NCI-H146 treated with DMSO at 0.1 percent for 48 hours (cell line): ENCODE results near the gene STK17A.
"Not testable (repeated sequence)": the region's sequence is repeated elsewhere in the genome, so short reads cannot be mapped to it uniquely, and the experiment has no call there.

Experiments
- DNase-seq: peaks from one replicate; lab custom pipeline; 2025; ENCODE audit not compliant: unreplicated experiment; lab: John Stamatoyannopoulos, UW

The STK17A gene

GRCh38 chr7:43565786-43566185, 17.1 kb upstream of the STK17A start:
- no peak for DNase-seq

DNA sequence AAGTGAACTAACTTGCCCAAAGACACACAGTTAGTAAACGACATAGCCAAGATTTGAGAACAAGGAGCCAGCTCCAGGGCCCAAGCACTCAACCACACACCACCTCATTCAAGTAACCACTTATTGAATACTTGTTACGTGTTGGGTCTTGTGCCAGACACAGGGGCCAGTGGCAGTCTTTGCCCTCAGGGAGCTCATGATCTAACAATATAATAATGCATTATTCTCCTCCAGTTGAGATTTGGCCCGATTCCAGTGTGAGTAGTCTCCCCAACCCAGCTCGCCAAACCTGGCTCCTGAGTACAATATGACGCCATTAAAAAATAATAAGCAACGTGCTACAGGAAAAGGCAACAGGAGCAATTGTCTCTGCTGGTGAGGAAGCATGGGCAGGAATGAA, 14.4 kb upstream of the STK17A start:
- no peak for DNase-seq

- no peak for DNase-seq
These were observed 13.5 kb upstream of the STK17A start for GRCh38 chr7:43569424-43569823.

DNA sequence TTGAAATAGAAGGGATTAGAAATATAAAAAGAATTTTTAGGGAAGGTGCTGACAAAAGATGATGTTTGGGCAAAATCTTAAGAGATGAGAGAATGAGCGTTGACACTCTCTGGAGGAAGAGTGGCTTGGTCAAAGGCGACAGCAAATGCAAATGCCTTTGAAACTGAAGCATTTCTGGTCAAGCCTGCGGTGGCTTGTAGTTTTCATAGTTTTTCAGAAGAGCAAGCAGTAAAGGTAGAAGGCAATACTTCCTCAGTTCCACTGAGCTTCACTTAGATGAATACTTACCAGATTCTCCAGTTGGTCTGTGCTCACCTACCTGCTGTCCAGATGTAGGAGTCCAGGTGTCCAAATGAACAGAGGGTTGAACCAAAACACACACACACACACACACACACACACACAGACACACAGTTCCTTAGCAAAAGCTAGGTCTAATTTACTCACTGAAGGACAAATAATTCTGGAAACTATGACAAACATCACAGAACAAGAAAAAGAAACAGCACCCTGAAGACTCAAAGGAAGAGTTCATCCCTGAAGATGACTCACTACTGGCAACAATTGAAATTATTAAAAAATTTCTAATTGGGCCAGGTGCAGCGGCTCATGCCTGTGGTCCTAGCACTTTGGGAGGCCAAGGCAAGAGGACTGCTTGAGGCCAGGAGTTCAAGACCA, 12.1 kb upstream of the STK17A start:
- no peak for DNase-seq

DNA sequence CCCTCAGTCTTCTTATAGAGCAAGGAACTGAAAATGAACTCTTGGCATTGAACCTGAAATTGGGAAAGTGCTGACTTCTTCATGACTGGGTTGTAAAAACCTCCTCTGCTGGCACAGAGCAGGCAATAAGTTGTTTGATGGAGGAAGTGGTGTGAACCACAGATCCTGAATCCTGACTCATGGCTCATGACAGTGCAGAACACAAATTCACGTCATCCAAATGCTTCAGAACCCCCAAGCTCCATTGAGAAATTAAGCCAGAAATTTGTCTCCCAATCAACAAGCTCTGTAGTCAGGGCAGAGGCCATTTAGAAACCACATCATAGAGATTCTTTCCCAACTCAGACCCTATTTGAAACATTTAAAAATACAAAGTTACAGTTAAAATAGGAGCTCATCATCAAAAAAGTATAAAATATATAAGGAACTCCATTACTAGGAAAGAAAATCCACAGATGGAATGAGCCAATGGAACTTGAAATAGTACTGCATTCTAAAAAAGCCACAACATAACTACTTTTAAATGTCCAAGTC, 10.3 kb upstream of the STK17A start:
- no peak for DNase-seq

GRCh38 chr7:43573832-43574231, 9.1 kb upstream of the STK17A start:
- DNase-seq, result not testable (repeated sequence)

DNA sequence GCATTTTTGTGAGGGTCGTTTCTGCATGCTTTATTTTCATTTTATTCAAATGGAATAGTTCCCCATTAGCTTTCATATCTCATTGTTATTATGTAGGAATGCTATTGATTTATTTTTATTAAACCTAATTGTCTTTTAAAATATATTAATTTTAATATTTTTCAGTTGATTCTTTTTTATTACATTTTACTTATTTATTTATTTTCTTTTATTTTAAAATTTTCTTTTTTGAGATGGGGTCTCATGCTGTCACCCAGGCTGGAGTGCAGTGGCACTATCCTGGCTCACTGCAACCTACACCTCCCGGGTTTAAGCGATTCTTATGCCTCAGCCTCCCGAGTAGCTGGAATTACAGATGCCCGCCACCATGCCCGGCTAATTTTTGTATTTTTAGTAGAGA, 7.4 kb upstream of the STK17A start:
- no peak for DNase-seq

DNA sequence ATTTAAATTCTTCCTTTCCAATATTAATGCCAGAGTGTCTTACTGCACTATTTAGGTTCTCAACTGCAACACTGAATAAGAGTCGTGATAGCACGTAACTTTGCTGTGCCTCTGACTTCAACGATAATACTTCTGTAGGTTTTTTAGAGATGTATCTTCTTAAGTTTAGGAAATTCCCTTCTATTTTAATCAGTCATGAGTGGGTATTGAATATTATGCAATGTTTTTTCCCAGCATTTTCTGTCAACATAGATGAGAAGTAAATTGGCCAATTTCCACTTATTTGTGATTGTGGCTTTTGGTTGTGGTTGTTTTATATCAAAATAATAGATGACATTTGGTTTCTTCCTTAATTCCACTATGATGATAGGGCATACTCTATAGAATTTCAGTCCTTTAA, 6.7 kb upstream of the STK17A start:
- no peak for DNase-seq

DNA sequence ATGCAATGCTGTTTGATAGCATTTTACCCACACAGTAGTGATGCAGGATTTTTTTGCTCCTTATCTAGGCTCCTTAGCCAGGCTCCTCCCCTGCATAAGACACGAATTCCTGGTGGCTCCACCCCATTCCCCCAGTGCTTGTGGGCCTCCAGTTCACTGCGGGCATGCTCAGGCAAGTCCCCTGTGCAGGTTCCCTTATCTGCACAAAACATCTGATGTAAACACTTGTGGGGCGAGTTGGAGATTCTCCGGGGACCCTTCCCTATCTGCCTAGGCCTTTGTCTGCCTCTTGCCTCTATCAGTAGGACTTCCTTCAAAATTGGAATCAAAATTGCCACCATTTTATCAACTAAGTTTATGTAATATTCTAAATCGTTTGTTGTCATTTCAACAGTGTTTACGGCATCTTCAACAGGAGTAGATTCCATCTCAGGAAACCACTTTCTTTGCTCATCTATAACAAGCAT, 5.4 kb upstream of the STK17A start:
- DNase-seq, result no peak

DNA sequence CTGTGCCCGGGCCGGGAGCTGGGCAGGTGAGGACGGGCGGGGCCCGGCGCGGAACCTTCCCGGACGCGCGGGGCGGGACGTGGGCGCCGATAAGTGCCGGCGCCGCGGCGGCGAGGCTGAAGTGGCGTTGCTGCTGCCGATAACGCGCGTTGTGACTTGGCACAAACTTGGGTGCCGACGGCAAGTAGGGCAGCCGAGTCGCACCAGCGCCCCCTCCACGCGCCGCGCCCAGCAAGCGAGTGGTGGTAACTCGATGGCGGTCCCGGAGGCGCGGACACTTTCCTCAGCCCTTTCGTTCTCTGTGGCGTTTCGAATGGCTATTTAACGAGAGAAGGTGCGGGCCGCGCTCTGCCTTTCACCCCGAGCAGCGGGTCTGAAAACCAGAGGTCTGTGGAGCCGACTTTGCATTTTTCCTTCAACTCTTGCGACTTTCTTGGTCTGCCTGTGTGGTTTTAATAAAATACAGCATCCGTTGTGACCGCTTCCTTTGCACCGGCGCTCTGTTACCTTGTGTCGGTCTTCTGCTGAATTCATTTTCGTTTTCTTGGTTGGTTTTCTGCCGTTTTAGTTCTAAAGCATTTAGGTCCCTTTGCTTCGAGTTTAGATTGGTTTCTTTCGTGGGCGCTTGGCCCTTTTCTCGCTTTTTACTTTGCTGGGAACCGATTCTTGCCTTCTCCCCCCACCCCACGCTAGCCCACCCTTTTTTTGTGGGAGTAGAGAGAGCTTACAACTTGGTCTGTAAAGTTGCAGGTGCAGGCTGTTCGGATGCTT, 701 bp downstream of the STK17A start:
- DNase-seq, result no peak

GRCh38 chr7:43584195-43584586, 1.3 kb downstream of the STK17A start:
- DNase-seq, result no peak

DNA sequence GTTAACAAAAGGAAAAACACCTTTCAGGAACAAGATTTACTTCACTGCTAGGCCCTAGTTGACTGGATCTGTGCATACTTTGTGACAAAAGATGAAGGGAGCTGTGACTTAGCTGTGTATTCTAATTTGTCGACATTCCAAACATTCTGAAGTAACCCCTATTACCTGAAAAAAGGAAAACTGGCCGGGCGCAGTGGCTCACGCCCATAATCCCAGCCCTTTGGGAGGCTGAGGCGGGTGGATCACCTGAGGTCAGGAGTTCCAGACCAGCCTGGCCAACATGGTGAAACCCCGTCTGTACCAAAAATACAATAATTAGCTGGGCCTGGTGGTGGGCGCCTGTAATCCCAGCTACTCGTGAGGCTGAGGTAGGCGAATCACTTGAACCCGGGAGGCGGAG, 1.8 kb downstream of the STK17A start:
- DNase-seq, result not testable (repeated sequence)

- no peak for DNase-seq
These were observed 2.7 kb downstream of the STK17A start for GRCh38 chr7:43585562-43585961.

- no peak for DNase-seq
These were observed 3.5 kb downstream of the STK17A start for GRCh38 chr7:43586251-43586900.

- DNase-seq, result no peak
These were observed 5.7 kb downstream of the STK17A start for GRCh38 chr7:43588477-43589132.

DNA sequence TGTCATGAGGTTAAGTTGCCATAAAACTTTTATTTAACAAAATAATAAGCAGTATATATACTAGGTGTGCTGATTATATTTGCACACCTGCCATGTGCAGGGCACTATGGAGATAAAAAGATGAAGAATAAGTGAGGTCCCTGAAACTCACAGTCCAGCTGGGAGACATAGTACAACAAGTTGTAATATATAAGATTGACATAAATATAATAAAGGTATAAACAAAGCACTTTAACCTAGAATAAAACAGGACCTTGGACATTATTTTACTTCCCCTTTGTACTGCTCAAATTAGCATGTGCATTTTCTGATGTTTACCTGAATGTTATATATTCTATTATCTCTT, 6.2 kb downstream of the STK17A start:
- DNase-seq, result no peak

DNA sequence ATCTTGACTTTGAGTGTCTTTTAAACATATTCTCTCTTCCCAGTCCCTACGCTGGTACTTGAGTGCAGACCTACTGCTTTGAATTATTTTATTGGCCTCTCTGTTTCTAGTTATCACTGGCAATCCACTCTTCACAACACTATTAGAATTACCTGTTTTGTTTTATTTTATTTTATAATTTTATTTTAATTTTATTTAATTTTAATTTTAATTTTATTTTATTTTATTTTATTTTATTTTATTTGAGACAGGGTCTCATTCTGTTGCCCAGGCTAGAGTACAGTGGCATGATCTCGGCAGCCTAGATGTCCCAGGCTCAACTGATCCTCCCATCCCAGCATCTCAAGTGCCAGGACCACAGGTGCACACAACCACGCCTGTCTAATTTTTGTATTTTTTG, 6.8 kb downstream of the STK17A start:
- DNase-seq, result no peak

DNA sequence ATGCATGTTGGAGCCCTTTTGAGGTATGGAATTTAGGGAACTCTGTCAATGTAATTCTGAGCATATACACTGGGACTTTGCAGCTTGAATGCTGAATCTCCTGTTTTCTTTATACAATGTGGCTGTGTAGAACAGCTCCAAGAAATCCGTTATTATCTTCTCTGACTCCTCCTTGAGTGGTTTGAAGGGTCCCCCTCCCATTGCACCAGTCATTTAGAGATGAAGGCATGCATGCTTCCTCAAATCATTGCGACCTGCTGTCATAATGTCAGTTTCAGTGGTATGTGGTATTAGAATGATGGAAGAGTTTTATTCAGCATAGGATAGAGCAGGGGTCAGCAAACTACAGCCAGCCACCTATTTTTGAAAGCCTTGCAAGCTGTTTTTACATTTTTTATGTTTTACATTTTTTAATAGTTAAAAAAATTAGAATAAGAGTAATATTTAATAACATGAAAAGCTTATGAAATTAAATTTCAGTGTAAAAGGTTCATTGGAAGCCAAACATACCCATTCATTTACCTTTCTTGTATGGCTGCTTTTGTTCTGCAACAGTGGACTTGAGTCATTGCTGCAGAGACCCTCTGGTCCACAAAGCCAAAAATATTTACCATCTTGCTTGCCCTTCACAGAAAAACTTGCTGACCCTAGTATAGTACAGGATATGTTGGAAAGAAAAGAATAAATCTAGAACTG, 8.1 kb downstream of the STK17A start:
- no peak for DNase-seq

DNA sequence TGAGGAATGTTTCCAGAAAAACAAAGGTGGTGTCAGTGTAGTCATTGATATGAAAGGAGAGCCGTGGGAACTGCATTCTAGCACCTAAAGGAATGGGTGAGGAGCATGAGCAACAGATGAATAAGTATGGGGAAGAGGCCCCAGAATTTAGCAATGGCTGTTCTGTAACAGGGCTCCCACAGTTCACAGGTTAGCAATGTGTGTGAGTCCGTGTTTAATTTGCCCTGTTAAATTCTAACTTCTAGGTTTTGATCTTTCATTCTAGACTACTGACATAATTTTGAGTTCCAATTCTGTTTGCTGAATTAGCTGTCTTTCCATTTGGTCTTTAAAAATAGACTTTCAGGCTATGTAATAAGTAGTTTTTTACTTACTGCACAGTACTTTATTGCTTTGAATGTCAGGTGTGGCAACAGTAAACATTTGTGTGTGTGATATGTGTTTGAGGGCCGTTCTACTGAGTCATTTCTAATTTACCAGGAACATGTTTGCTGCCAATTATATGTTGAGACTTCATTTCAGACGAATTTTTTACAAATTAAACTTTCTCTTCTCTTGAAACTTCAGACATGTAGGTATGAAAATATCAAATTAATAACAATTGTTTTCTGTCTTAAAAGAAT, 8.8 kb downstream of the STK17A start:
- no peak for DNase-seq

GRCh38 chr7:43592326-43592725, 9.4 kb downstream of the STK17A start:
- DNase-seq, result no peak
